Testis (tissue), 3 donors: ENCODE measurements around the gene ZMIZ1. TPM values are rescaled to one million over a fixed set of nuclear protein-coding genes. Genes with fewer than 3 reads are reported as not detected.

Source experiments
- DNase-seq: peaks from one replicate; pipeline ENCODE4 v3.0.0-alpha.2; 2019
- H3K27ac ChIP-seq, 2 donors: fragments of 200-600 bp; sonication (generic); one replicate each; pipeline ENCODE4 v1.5.1; 2019
- H3K27me3 ChIP-seq: fragments of 200-600 bp; sonication (generic); one replicate; pipeline ENCODE4 v1.5.1; 2019
- H3K36me3 ChIP-seq: fragments of 200-600 bp; sonication (generic); one replicate; pipeline ENCODE4 v1.5.1; 2017; ENCODE audit warnings: low read depth; ENCODE audit errors: missing control alignments
- H3K4me1 ChIP-seq: fragments of 200-600 bp; sonication (generic); one replicate; pipeline ENCODE4 v1.5.1; 2019
- H3K4me3 ChIP-seq, 2 donors: fragments of 200-600 bp; sonication (generic); one replicate each; pipeline ENCODE4 v1.5.1; 2017 to 2019
- H3K9me3 ChIP-seq: fragments of 200-600 bp; sonication (generic); one replicate; pipeline ENCODE4 v1.5.1; 2017
- POLR2A ChIP-seq: fragments of 450-650 bp; IDR thresholded peaks from one replicate; pipeline ENCODE4 v1.6.1; 2017; ENCODE audit warnings: antibody characterized with exemption, mild to moderate bottlenecking, moderate library complexity
- WGBS, 2 donors: methylation state at CpG; one replicate each; pipeline ENCODE4 v1.1.5; 2018; 5-methylcytosine and 5-hydroxymethylcytosine counted together
- intact Hi-C: fragments of 100-400 bp; cut with DNase I; formaldehyde crosslinking; loops from one replicate; pipeline ENCODE4 v1.15.1; 2023; ENCODE audit warnings: low total_unique reads
- polyA plus RNA-seq: library from polyadenylated mRNA; stranded (reverse); fragments of 350-450 nt; fragmentation: Illumina TruSeq; extraction: RNeasy Lipid Tissue Mini Kit (QIAGEN cat#74804); gene quantifications from one replicate; pipeline ENCODE4 v1.2.3, GENCODE V29; 2014; ENCODE audit warnings: low read depth, low replicate concordance; ENCODE audit not compliant: insufficient read depth
- total RNA-seq, 2 donors: library from RNA; depleted of rRNA; stranded (reverse); fragments of >200 nt; gene quantifications; one replicate each; pipeline ENCODE4 v1.2.3, GENCODE V29; 2016
- TF ChIP-seq, protein P1 (sequence below), 3 experiments: fragments of 450-650 bp in 2 of 3; fragments of 200-600 bp in 1 of 3; sonication (generic) in 1 of 3; IDR thresholded peaks; one replicate each; pipeline ENCODE4 v1.5.1; 2016 to 2019; ENCODE audit warnings: antibody characterized with exemption in 3 of 3, mild to moderate bottlenecking in 2 of 3, moderate library complexity in 1 of 3

The ZMIZ1 gene
- total and polyA plus RNA-seq, 3 donors from 2014 or later = 15.2 to 22.0 (median 18.8) TPM

DNA sequence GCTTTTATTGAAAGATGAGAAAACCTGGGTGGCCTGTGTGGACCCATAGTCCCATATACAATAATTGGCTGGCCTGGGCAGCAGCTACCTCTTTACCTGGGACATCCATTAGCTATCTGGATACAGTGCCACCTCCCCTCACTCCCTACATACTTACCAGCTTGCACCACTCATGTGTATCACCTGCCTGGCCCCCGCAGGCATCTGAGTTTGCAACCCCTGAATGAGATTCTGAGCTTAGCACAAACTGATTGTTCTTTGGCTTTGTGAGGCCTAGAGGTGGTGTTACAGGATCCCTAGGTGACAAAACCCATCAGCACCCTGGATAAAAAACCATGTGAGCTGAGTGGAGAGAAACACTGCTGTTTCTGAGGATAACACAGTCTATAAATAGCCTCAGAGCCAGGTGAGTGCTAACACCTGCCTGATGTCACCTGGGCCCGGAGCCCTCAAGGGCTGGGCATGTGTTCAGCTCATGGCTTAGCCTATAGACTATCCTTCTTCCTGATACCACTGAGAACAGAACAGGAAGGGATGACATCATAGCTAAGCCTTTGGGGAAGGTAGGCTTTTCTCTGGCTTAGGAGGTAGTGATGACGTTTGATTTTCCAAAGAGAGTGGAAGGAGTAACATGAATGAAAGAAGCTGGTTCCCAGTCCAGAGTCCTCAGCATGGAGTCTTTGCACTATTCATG lies 275.9 kb downstream of the ZMIZ1 start:
- intact Hi-C loops = no loop called here
- TF ChIP-seq, protein P1, sequence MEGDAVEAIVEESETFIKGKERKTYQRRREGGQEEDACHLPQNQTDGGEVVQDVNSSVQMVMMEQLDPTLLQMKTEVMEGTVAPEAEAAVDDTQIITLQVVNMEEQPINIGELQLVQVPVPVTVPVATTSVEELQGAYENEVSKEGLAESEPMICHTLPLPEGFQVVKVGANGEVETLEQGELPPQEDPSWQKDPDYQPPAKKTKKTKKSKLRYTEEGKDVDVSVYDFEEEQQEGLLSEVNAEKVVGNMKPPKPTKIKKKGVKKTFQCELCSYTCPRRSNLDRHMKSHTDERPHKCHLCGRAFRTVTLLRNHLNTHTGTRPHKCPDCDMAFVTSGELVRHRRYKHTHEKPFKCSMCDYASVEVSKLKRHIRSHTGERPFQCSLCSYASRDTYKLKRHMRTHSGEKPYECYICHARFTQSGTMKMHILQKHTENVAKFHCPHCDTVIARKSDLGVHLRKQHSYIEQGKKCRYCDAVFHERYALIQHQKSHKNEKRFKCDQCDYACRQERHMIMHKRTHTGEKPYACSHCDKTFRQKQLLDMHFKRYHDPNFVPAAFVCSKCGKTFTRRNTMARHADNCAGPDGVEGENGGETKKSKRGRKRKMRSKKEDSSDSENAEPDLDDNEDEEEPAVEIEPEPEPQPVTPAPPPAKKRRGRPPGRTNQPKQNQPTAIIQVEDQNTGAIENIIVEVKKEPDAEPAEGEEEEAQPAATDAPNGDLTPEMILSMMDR (IDR thresholded peaks at IDR 0.05) = no peak
- Histone ChIP-seq H3K27ac (no peak overlapping the region), H3K36me3 (no peaks in the 10 kb centered on the region), H3K9me3 (no peaks in the 10 kb centered on the region), H3K27me3 (no peaks in the 10 kb centered on the region), H3K4me1 (peaks cover 34% of the 10 kb centered on the region), H3K4me3 (no peak overlapping the region)
- 87 to 96% methylated on average over 3 of the region's 3 CpGs for WGBS, 2 donors
- no peak for DNase-seq

DNA sequence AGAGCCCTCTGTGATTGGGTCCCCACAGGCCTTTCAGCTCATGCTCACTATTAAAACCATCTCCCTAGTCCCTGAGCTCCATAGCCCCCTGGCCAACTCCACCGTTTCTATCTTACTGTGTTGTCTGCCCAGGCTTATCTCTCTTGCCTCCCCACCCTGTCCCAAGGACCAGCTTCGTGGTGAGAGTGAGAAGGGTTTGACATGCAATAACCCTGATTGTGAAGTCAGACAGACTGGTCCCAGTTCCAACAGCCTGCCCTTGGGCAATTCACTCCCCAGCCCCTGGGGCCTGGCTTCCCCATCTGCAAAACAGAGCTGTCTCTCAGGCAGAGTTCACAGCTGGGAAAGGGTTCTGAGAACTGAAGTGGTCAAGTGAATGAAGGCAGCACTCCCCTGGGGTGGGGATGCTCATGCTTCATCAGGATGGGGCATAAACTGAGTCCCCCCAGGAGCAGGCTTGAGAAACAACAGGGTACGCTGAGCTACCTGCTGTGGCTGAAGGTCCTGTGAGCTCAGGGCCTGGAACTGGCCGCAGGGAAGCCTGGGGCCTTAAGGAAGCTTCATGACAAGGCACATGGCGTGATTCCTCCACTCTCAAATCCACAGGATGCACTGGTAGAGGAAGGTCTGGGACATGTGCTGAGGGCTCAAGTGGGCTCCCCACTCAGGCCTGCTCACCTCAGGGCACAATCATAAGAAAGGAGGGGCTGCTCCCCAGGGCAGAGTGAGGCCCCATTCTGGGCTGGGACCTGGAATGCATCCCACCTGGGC lies 276.7 kb downstream of the ZMIZ1 start:
- TF ChIP-seq POLR2A = no peak
- TF ChIP-seq, protein P1 (IDR thresholded peaks at IDR 0.05) = no peak
- peaks cover 34% of the 10 kb centered on the region for H3K4me1 ChIP-seq
- DNase-seq = no peak
- 68 to 78% methylated on average over 3 to 5 of the region's 5 CpGs for WGBS, 2 donors
- H3K36me3 ChIP-seq = no peaks in the 10 kb centered on the region
- no peak overlapping the region for H3K4me3 ChIP-seq
- intact Hi-C loops = no loop called here
- H3K9me3 ChIP-seq = no peaks in the 10 kb centered on the region
- no peaks in the 10 kb centered on the region for H3K27me3 ChIP-seq
- H3K27ac ChIP-seq = no peak overlapping the region

DNA sequence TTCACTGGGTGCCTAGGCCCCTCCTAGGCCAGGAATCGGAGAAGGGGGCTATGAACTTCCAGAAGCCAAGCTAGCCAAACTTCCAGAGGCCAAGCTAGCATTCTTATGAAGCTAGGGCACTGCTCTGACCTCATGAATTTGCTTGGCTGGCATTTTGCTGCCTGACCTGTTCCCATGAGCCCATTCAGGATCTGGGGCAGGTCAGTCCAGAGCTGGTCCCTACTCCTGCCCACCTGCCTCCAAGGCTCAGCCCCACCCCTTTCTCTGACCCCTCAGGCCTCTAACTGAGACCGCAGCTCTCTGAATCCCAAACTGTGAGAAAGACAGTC lies 277.2 kb downstream of the ZMIZ1 start:
- 95 to 100% methylated on average over 1 to 2 of the region's 2 CpGs for WGBS, 2 donors
- no peak overlapping the region for H3K4me3 ChIP-seq
- no peak overlapping the region for H3K27ac ChIP-seq
- peaks cover 30% of the 10 kb centered on the region for H3K4me1 ChIP-seq
- no peaks in the 10 kb centered on the region for H3K9me3 ChIP-seq
- no peak for DNase-seq
- intact Hi-C loops = no loop called here
- no peaks in the 10 kb centered on the region for H3K27me3 ChIP-seq
- H3K36me3 ChIP-seq = no peaks in the 10 kb centered on the region
- TF ChIP-seq, protein P1 (IDR thresholded peaks at IDR 0.05) = no peak
- TF ChIP-seq POLR2A = no peak

DNA sequence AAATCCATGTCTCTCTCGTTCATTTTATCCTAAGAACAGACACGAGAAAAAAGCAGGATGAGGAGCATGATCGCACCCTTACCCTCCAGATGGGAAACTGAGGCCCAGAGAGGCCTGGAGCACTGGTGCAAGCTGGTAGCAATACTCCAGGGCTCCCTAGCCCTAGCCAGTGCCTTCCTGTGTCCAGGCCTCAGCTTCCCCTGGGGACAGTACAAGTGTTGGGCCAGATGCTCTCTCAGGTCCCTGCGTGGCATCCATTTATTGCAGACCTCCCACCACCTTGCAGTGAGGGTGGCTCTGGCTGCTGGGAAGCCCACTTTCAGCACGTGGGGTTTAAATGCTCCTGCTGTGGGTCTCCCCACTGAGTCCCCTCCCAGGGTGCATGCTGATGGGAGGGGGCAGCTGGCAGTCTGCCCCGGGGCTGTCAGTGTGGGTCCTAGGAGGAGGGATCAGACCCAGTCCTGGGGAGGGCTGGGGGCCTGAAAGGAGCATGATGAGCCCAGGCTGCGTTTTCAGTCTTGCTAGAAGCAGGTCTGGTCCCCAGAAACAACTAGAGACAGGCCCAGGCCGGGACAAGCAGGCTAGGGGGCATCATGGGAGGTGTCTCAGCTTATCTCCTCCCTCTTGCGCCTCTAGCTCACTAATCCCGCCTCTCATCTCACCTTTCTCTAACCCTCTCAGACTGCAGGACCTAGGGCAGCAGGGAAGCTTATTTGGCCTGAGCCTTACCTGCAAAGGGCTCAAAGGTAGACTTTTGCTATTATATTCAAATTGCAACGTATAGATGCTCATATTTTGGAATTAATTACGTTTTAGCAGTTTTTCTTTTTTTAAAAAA lies 277.8 kb downstream of the ZMIZ1 start:
- 53 to 59% methylated on average over 11 to 12 of the region's 12 CpGs for WGBS, 2 donors
- no peak for TF ChIP-seq POLR2A
- TF ChIP-seq, protein P1 (IDR thresholded peaks at IDR 0.05) = no peak

More for the DNA sequence above, 277.8 kb downstream of the ZMIZ1 start:
- intact Hi-C loops = no loop called here
- H3K36me3 ChIP-seq = no peaks in the 10 kb centered on the region
- no peak overlapping the region for H3K4me3 ChIP-seq
- no peak for DNase-seq
- no peak overlapping the region for H3K27ac ChIP-seq
- H3K4me1 ChIP-seq = peaks cover 24% of the 10 kb centered on the region
- no peaks in the 10 kb centered on the region for H3K9me3 ChIP-seq
- H3K27me3 ChIP-seq = no peaks in the 10 kb centered on the region
